ENCODE results near the gene CASR. TPM values are rescaled to one million over a fixed set of nuclear protein-coding genes. Genes with fewer than 3 reads are reported as not detected.

CASR gene
- total RNA-seq, 1 donor from 2014 or later, result not detected

DNA sequence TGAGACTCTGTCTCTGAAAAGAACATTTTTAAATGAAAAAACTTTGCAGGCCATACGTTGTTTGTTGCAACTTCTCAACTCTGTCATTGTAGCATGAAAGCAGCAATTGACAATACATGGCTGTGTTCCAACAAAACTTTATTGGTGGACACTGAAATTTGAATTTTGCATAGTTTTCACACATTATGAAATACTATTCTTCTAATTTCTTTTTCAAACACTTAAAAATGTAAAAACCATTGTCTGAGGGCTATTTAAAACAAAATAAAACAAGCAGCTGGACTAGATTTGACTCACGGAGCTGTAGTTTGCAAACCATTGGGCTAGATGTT, 123.1 kb downstream of the CASR start:
- DNase-seq (ENCODE audit: low read depth, low spot score), result no peak

DNA sequence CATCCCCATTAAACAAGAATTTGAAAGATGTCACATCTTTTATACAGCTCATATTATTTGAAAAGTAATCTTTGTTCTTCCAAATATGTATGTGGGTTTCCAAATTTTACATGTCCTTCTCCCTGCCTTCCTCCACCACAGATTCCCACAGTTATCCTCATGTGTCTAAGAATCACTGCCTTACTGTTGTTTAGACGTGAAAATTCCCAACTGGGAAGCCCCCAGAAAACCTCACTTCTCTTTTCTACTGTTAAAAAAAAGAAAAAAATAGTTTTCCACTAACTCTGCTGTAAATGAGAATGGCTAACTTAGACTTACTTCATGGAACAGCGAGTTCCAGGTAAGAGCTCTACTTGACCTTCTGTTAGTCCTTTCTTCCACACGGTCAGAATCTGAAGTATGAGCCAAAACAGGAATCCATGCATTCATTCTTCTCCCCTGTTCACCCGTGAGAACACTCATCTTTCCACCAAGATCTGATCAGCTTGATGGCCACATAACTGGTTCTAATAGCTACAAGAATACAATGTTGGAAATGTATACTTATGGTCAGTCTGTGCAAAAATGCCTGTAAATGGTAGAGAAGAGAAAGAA, 123.7 kb downstream of the CASR start:
- DNase-seq (ENCODE audit: low read depth, low spot score), result no peak

- no peak for DNase-seq (ENCODE audit: low read depth, low spot score)
Measured at GRCh38 chr3:122307976-122308375, 124.5 kb downstream of the CASR start.

DNA sequence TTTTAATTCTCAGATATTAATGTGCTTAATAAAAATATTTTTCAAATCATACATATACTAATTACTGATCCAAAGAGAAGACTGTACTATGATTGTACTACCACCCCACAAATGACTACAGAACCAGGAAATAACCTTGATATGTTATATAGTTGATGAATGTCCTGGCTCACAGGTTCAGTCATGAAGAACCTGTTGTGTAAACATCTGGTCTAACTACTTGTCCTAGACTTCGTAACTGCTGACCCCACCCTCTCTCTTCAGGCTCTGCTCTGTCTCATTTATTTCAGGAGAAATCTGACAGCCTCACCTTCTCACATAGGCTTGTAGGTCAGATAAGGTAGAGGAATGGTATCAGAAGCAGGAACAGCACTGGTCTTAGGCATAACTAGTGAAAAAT, 126.9 kb downstream of the CASR start:
- DNase-seq (ENCODE audit: low read depth, low spot score), result no peak

DNA sequence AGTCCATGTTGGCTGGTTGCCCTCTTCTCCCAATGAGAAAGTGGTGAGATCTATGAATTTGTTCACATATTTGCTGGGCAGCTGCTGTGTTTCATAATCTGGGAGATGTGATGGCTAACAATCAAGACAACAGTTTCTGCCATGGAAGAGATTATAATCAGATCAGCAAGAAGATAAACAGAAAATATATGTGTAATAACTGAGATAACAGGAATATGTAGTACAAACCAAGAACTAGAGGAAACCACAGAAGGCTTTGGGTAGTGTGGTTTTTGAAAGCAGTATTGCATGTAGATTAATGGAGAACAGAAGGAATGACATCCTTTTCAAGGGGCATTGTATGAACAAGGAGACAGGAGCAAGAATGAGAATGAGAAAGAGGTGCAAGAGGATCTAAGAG, 129.4 kb downstream of the CASR start:
- DNase-seq (ENCODE audit: low read depth, low spot score), result no peak

DNA sequence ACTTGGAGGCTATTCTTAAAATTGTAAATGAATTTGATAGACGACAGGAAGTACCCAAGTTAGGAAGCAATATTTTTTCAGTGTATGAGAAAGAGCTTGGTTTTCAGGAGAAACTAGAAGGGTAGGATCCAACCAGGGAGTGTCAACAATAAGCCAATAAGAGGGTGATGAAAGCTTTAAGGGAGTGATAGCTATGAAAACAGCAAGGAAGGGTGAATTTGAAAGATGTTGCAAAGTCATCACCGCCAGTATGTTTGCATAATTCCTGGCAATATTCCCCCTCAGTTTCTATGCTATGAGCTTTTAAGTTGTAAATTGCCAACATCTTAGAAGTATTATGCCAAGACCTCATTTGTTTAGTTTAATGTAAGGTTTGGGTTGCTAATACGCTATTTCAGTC, 129.8 kb downstream of the CASR start:
- no peak for DNase-seq (ENCODE audit: low read depth, low spot score)

- no peak for DNase-seq (ENCODE audit: low read depth, low spot score)
Measured at GRCh38 chr3:122314228-122314876, 130.9 kb downstream of the CASR start.

- DNase-seq (ENCODE audit: low read depth, low spot score), result no peak
Measured at GRCh38 chr3:122315619-122316018, 132.2 kb downstream of the CASR start.

DNA sequence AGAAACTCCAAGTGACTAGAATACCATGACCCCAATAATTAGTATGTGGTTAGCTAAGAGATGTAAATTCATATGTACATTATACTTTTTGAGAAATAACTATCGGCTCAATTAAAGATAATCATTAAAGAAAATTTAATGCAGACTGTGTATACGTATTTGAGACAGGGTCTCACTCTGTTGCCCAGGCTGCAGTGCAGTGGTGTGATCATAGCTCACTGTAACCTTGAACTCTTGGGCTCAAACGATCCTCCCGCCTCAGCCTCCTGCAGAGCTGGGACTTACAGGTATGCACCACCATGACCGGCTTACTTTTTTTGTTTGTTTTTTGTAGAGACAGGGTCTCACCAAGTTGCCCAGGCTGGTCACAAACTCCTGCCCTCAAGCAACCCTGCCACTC, 132.9 kb downstream of the CASR start:
- DNase-seq (ENCODE audit: low read depth, low spot score), result no peak

- DNase-seq (ENCODE audit: low read depth, low spot score), result no peak
Measured at GRCh38 chr3:122318620-122319019, 135.2 kb downstream of the CASR start.

- no peak for DNase-seq (ENCODE audit: low read depth, low spot score)
Measured at GRCh38 chr3:122322095-122323075, 138.9 kb downstream of the CASR start.

DNA sequence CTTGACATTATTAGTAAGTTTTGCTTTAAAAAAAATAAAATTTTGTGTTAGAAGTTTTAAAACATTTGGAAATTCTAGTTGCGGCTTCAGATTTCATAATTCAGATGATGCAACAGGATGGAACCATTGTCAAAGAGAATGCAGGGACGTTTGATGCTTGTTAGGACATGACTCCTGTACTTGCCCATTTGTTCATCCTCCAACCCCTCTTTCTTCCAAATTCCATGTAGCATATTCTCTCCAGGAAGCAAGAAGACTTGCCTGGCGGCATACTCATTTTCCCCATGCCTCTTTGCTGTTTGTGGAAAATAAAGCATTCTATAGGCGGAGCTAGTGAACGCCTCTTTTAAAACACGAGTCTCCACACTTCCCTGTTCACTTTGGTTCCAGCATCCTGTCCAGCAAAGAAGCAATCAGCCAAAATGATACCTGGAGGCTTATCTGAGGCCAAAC, 141.4 kb downstream of the CASR start, which contains the start of gene CSTA:
Gene CSTA (plus strand): TSS at position 378 of the 453 bp plus-strand sequence. CDS start 45 bp downstream, at position 423.
- DNase-seq (ENCODE audit: low read depth, low spot score), result no peak

DNA sequence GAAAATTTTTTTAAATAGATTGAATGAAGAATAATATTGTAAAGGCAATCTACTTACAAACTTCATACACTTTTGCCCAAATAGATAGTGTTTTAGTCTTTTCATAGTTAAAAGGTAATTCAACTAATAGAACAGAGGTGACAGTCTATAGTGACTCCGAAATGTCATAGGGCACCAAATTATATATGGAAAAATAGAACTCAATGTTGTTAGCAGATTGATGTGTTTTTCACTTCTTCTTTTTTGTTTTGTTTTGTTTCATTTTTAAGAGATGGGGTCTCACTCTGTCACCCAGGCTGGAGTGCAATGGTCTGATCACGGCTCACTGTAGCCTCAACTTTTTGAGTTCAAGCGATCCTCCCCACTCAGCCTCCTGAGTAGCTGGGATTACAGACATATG, 142.3 kb downstream of the CASR start:
- DNase-seq (ENCODE audit: low read depth, low spot score), result no peak

DNA sequence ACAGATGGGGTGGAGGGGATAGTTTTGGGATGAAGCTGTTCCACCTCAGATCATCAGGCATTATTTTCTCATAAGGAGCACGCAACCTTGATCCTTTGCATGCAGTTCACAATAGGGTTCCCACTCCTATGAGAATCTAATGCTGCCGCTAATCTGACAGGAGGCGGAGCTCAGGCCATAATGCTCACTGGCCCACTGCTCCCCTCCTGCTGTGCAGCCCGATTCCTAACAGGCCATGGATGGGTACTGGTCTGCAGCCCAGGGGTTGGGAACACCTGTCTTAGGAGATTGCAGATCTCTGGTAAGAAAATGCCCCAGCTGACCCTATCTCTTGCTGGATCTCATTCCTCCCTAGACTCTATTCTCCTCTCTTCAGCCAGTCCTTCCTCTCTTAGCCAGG, 148.4 kb downstream of the CASR start:
- no peak for DNase-seq (ENCODE audit: low read depth, low spot score)

GRCh38 chr3:122332551-122332950, 149.1 kb downstream of the CASR start:
- no peak for DNase-seq (ENCODE audit: low read depth, low spot score)

Other genes starting within 250 kb of the CASR start
- not detected in 2 replicates for gene ILDR1, start 161.4 kb upstream of the CASR start, total RNA-seq
- not detected in 2 replicates for gene CD86, start 128.3 kb upstream of the CASR start, total RNA-seq
- not detected in 2 replicates for gene CSTA, start 141.6 kb downstream of the CASR start, total RNA-seq
- gene MIX23, start 199.6 kb downstream of the CASR start, total RNA-seq, result 38.3 and 74.0 TPM in 2 replicates
- 15.1 and 23.6 TPM in 2 replicates for gene FAM162A, start 200.5 kb downstream of the CASR start, total RNA-seq
- 3.0 and 3.5 TPM in 2 replicates for gene WDR5B, start 232.4 kb downstream of the CASR start, total RNA-seq

Measured in pulmonary artery endothelial cell (primary cell).